CD14-positive monocyte (primary cell): ENCODE results near the gene PDE6C. TPM values are rescaled to one million over a fixed set of nuclear protein-coding genes. Genes with fewer than 3 reads are reported as not detected.

ENCODE experiments used
- DNase-seq, 3 donors: peaks; one replicate each; pipeline ENCODE4 v3.0.0-alpha.2; 2011 to 2022
- H2AFZ ChIP-seq: 2 replicates; pipeline ENCODE4 v1.6.0; 2012; ENCODE audit warnings: mild to moderate bottlenecking, low read depth, low read length, inconsistent platforms; ENCODE audit not compliant: insufficient read depth, poor library complexity, severe bottlenecking
- H3K27ac ChIP-seq, 2 donors: 1 replicate in 1 of 2; 2 replicates in 1 of 2; pipeline ENCODE4 v1.5.1; 2012 to 2013; ENCODE audit warnings: low read length in 2 of 2, control low read depth in 1 of 2, inconsistent platforms in 1 of 2, low read depth in 1 of 2, mild to moderate bottlenecking in 1 of 2
- H3K27me3 ChIP-seq, 2 donors: one replicate each; pipeline versions ENCODE4 v1.6.0 to v1.6.1; 2011 to 2013; ENCODE audit warnings: low read length in 2 of 2; ENCODE audit not compliant: control insufficient read depth in 2 of 2, insufficient read depth in 2 of 2
- H3K36me3 ChIP-seq, 2 donors: replicated peaks in 1 of 2; 1 replicate in 1 of 2; 2 replicates in 1 of 2; pipeline versions ENCODE4 v1.5.1 to v1.6.1; 2012 to 2013; ENCODE audit warnings: low read length in 2 of 2, control low read depth in 1 of 2, inconsistent platforms in 1 of 2, mild to moderate bottlenecking in 1 of 2; ENCODE audit not compliant: insufficient read depth in 2 of 2, control insufficient read depth in 1 of 2
- H3K4me1 ChIP-seq, 2 donors: 1 replicate in 1 of 2; 2 replicates in 1 of 2; pipeline versions ENCODE4 v1.5.1 to v1.6.1; 2012 to 2013; ENCODE audit warnings: low read length in 2 of 2, control low read depth in 1 of 2, inconsistent platforms in 1 of 2, mild to moderate bottlenecking in 1 of 2, moderate library complexity in 1 of 2; ENCODE audit not compliant: insufficient read depth in 2 of 2, control insufficient read depth in 1 of 2
- H3K4me2 ChIP-seq: replicated peaks from 2 replicates; pipeline ENCODE3; 2012; ENCODE audit warnings: low read length, moderate library complexity, mild to moderate bottlenecking; ENCODE audit not compliant: poor library complexity, severe bottlenecking; ENCODE audit errors: extremely low read depth
- H3K4me3 ChIP-seq, 3 experiments: fragments of 200-600 bp in 1 of 3; sonication (generic) in 1 of 3; replicated peaks in 1 of 3; 1 replicate in 2 of 3; 2 replicates in 1 of 3; pipeline ENCODE4 v1.5.1; 2011 to 2013; ENCODE audit warnings: low read length in 3 of 3, mild to moderate bottlenecking in 3 of 3, control low read depth in 2 of 3, low read depth in 2 of 3, inconsistent platforms in 1 of 3, moderate library complexity in 1 of 3
- H3K79me2 ChIP-seq: 2 replicates; pipeline ENCODE4 v1.6.0; 2012; ENCODE audit warnings: mild to moderate bottlenecking, control low read depth, inconsistent platforms, low read length, moderate library complexity; ENCODE audit not compliant: insufficient read depth
- H3K9ac ChIP-seq: 2 replicates; pipeline ENCODE4 v1.6.0; 2017; ENCODE audit warnings: low read length, mild to moderate bottlenecking; ENCODE audit not compliant: insufficient read depth, poor library complexity, severe bottlenecking
- H3K9me3 ChIP-seq, 2 donors: replicated peaks in 1 of 2; 1 replicate in 1 of 2; 2 replicates in 1 of 2; pipeline versions ENCODE4 v1.5.1 to v1.6.1; 2012 to 2013; ENCODE audit warnings: low read length in 2 of 2, control low read depth in 1 of 2; ENCODE audit not compliant: control insufficient read depth in 1 of 2, insufficient read depth in 1 of 2
- H4K20me1 ChIP-seq: 2 replicates; pipeline ENCODE4 v1.6.0; 2012; ENCODE audit warnings: mild to moderate bottlenecking, low read length, control low read depth, moderate library complexity; ENCODE audit not compliant: insufficient read depth
- H3K27ac Mint-ChIP-seq, 7 donors: one replicate each; pipeline ENCODE4 v1.8.0; 2020; ENCODE audit warnings: mild to moderate bottlenecking in 7 of 7, mixed read lengths in 7 of 7, moderate library complexity in 6 of 7, inconsistent platforms in 2 of 7
- H3K27me3 Mint-ChIP-seq, 3 donors: one replicate each; pipeline ENCODE4 v1.8.0; 2021 to 2022; ENCODE audit warnings: low read depth in 3 of 3, mild to moderate bottlenecking in 3 of 3, mixed read lengths in 3 of 3, moderate library complexity in 3 of 3, inconsistent platforms in 1 of 3
- H3K36me3 Mint-ChIP-seq, 2 donors: one replicate each; pipeline ENCODE4 v1.8.0; 2020; ENCODE audit warnings: mixed read lengths in 2 of 2, inconsistent platforms in 1 of 2, mild to moderate bottlenecking in 1 of 2
- H3K4me1 Mint-ChIP-seq: one replicate; pipeline ENCODE4 v1.8.0; 2020; ENCODE audit warnings: mild to moderate bottlenecking, mixed read lengths
- H3K4me3 Mint-ChIP-seq, 2 donors: one replicate each; pipeline ENCODE4 v1.8.0; 2020; ENCODE audit warnings: mild to moderate bottlenecking in 2 of 2, mixed read lengths in 2 of 2, moderate library complexity in 1 of 2
- H3K9me3 Mint-ChIP-seq, 7 donors: one replicate each; pipeline ENCODE4 v1.8.0; 2020 to 2022; ENCODE audit warnings: mixed read lengths in 7 of 7, mild to moderate bottlenecking in 6 of 7, moderate library complexity in 6 of 7, inconsistent platforms in 2 of 7
- WGBS: methylation state at CpG from one replicate; pipeline ENCODE4 v1.1.5; 2013; ENCODE audit warnings: missing lambda C conversion rate; ENCODE audit not compliant: insufficient coverage; 5-methylcytosine and 5-hydroxymethylcytosine counted together
- intact Hi-C, 2 donors: fragments of 100-400 bp; cut with micrococcal nuclease; formaldehyde crosslinking; loops; one replicate each; pipeline versions ENCODE4 v1.15.0 to v1.15.1; 2023
- polyA plus RNA-seq, 3 donors: library from polyadenylated mRNA; depleted of rRNA in 1 of 3; unstranded in 2 of 3; stranded (reverse) in 1 of 3; fragments of 300-500 nt in 2 of 3; fragments of >200 nt in 1 of 3; fragmentation: Illumina TruSeq in 2 of 3; gene quantifications; 1 replicate in 2 of 3; 2 replicates in 1 of 3; pipeline ENCODE4 v1.2.3, GENCODE V29; 2012 to 2021
- TF ChIP-seq, protein P1 (sequence below): fragments of 200-600 bp; IDR thresholded peaks from one replicate; pipeline ENCODE4 v1.8.0; 2022; ENCODE audit warnings: antibody characterized with exemption, mild to moderate bottlenecking

Gene PDE6C
- polyA plus RNA-seq, 3 donors, result not detected

DNA sequence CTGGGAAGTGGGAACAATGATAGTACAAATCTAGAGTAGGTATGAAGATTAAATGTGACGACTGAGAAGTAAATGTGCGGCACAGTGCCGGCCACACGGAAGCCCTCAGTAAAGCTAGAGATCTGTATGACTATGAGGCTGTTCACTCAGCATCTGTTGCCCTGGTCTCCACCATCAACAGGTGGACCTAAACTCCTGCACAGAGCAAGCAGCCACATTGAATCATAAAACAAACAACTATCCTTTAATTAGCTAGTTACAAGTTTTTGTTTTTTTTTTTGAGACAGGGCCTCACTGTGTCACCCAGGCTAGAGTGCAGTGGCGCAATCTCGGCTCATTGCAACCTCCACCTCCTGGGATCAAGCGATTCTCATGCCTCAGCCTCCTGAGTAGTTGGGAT, 27.9 kb upstream of the PDE6C start:
- Histone ChIP-seq H3K4me1 (no peaks in the 10 kb centered on the region), H3K9me3 (peaks cover 0 to 4% of the 10 kb centered on the region in 2 donors), H3K79me2 (no peaks in the 10 kb centered on the region), H3K27me3 (no peaks in the 10 kb centered on the region), H2AFZ (no peak overlapping the region), H3K27ac (no peak overlapping the region), H3K36me3 (peaks cover 0 to 4% of the 10 kb centered on the region in 2 donors), H4K20me1 (no peaks in the 10 kb centered on the region), H3K9ac (no peak overlapping the region), H3K4me3 (no peak overlapping the region), H3K4me2 (no peak overlapping the region)
- DNase-seq, result no peak
- no peak overlapping the region for H3K4me3 Mint-ChIP-seq
- no peaks in the 10 kb centered on the region for H3K4me1 Mint-ChIP-seq
- H3K27me3 Mint-ChIP-seq, result peaks cover 0 to 5% (median 0%) of the 10 kb centered on the region in 3 donors
- intact Hi-C loops, result no loop called here
- no CpG with 5 or more reads among the region's 7 CpGs for WGBS
- no peak overlapping the region for H3K27ac Mint-ChIP-seq
- TF ChIP-seq, protein P1, sequence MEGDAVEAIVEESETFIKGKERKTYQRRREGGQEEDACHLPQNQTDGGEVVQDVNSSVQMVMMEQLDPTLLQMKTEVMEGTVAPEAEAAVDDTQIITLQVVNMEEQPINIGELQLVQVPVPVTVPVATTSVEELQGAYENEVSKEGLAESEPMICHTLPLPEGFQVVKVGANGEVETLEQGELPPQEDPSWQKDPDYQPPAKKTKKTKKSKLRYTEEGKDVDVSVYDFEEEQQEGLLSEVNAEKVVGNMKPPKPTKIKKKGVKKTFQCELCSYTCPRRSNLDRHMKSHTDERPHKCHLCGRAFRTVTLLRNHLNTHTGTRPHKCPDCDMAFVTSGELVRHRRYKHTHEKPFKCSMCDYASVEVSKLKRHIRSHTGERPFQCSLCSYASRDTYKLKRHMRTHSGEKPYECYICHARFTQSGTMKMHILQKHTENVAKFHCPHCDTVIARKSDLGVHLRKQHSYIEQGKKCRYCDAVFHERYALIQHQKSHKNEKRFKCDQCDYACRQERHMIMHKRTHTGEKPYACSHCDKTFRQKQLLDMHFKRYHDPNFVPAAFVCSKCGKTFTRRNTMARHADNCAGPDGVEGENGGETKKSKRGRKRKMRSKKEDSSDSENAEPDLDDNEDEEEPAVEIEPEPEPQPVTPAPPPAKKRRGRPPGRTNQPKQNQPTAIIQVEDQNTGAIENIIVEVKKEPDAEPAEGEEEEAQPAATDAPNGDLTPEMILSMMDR, result no peak
- peaks cover 4 to 26% of the 10 kb centered on the region in 2 donors for H3K36me3 Mint-ChIP-seq
- peaks cover 0 to 5% (median 3%) of the 10 kb centered on the region in 7 donors for H3K9me3 Mint-ChIP-seq

DNA sequence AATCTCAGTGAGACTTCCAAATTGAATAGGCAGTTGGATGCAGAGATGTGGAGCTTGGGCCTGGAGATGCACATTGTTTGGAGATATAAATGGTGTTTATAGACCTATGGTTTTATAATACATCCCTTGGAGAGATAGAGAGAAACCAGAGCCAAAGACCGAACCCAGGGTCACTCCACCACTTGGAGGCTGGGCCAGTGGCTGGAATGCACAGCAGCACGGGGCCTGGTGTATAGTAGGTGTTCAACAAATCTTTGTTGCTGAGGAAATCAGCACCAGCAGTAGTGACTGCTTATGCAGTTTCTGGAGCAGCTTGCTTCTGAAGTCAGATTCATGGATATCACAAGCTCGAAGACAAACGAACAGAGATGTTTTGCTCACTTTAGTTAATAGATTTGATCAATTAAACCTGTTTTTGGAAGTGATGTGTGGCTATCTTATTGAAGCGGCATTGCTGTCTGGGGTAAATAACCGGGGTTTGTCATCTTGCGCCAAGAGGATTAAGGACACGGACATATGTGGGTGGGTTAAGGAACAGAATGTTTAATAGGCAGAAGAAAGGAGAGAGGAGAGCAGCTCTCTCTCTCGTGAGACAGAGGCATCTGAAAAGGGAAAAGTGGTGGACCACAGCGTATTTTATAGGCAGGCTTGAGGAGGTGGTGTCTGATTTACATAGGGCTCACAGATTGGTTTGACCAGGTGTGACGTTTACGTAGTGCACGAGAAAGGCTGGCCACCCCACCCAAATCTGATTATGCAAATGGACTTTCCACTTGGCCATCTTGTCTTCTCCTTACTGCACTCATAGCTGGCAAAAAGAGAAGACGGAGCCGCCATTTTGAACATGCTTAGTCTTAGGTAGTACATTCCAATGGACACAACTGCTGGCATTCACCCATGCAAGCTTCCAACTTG, 22.4 kb upstream of the PDE6C start:
- peaks cover 0 to 8% of the 10 kb centered on the region in 2 donors for H3K4me1 ChIP-seq
- no peak overlapping the region for H3K4me2 ChIP-seq
- Mint-ChIP-seq H3K9me3 (peaks cover 0 to 3% (median 0%) of the 10 kb centered on the region in 7 donors), H3K36me3 (peaks cover 2 to 11% of the 10 kb centered on the region in 2 donors), H3K27me3 (peaks cover 2 to 7% (median 2%) of the 10 kb centered on the region in 3 donors), H3K4me3 (no peak overlapping the region), H3K27ac (no peak overlapping the region), H3K4me1 (peaks cover 6% of the 10 kb centered on the region)
- H3K79me2 ChIP-seq, result no peaks in the 10 kb centered on the region
- H4K20me1 ChIP-seq, result no peaks in the 10 kb centered on the region
- H3K4me3 ChIP-seq, result no peak overlapping the region
- intact Hi-C loops, result no loop called here
- peaks cover 0 to 4% of the 10 kb centered on the region in 2 donors for H3K36me3 ChIP-seq
- H3K27me3 ChIP-seq, result no peaks in the 10 kb centered on the region
- no peak for DNase-seq
- no peak overlapping the region for H2AFZ ChIP-seq
- no peak overlapping the region for H3K27ac ChIP-seq
- no peaks in the 10 kb centered on the region for H3K9me3 ChIP-seq
- TF ChIP-seq, protein P1, result no peak
- H3K9ac ChIP-seq, result no peak overlapping the region
- WGBS, result 93% methylated on average over 10 of the region's 15 CpGs
